HK-2 (cell line): ENCODE measurements around the gene BCL2L15.
A peak's percentile ranks its signal among the peaks of the same experiment; 100 is the strongest.
"Not testable (repeated sequence)": the region's sequence is repeated elsewhere in the genome, so short reads cannot be mapped to it uniquely, and the experiment has no call there.

ENCODE experiments used
- DNase-seq: peaks from one replicate; pipeline ENCODE4 v3.0.0-alpha.2; 2018; ENCODE audit not compliant: unreplicated experiment

BCL2L15 gene

GRCh38 chr1:113871597-113872113 is 15.7 kb downstream of the BCL2L15 start, which contains the start of gene PTPN22:
Gene PTPN22 (minus strand): TSS chr1:113871712.
- DNase-seq: peak; percentile 60

- no peak for DNase-seq
These were observed 16.6 kb downstream of the BCL2L15 start for GRCh38 chr1:113870778-113871177.

GRCh38 chr1:113868387-113869083 is 18.8 kb downstream of the BCL2L15 start:
- DNase-seq: no peak

GRCh38 chr1:113861641-113862040 is 25.7 kb downstream of the BCL2L15 start:
- DNase-seq: no peak

GRCh38 chr1:113860891-113861290 is 26.5 kb downstream of the BCL2L15 start:
- DNase-seq: no peak

- no peak for DNase-seq
These were observed 27.8 kb downstream of the BCL2L15 start for GRCh38 chr1:113859478-113860175.

GRCh38 chr1:113858982-113859381 is 28.4 kb downstream of the BCL2L15 start:
- no peak for DNase-seq

- no peak for DNase-seq
These were observed 29.0 kb downstream of the BCL2L15 start for GRCh38 chr1:113858418-113858817.

- DNase-seq: no peak
These were observed 29.6 kb downstream of the BCL2L15 start for GRCh38 chr1:113857776-113858175.

- no peak for DNase-seq
These were observed 31.0 kb downstream of the BCL2L15 start for GRCh38 chr1:113856401-113856790.

GRCh38 chr1:113855630-113856400 is 31.6 kb downstream of the BCL2L15 start:
- DNase-seq: no peak

- DNase-seq: no peak
These were observed 33.1 kb downstream of the BCL2L15 start for GRCh38 chr1:113854234-113854633.

- not testable (repeated sequence) for DNase-seq
These were observed 34.7 kb downstream of the BCL2L15 start for GRCh38 chr1:113852694-113853093.

GRCh38 chr1:113850127-113850796 is 37.1 kb downstream of the BCL2L15 start:
- DNase-seq: no peak

- no peak for DNase-seq
These were observed 38.3 kb downstream of the BCL2L15 start for GRCh38 chr1:113849072-113849471.

GRCh38 chr1:113846391-113847035 is 40.9 kb downstream of the BCL2L15 start:
- no peak for DNase-seq

- DNase-seq: no peak
These were observed 50.8 kb downstream of the BCL2L15 start for GRCh38 chr1:113836534-113836933.

- no peak for DNase-seq
These were observed 51.6 kb downstream of the BCL2L15 start for GRCh38 chr1:113835686-113836290.

GRCh38 chr1:113834716-113835115 is 52.7 kb downstream of the BCL2L15 start:
- no peak for DNase-seq
